SK-N-MC (cell line): Measurements from ENCODE around the gene TMEM150C.

Source experiments
- DNase-seq: peaks from one replicate; pipeline ENCODE4 v3.0.0-alpha.2; 2011; ENCODE audit warnings: low read depth, low spot score
- H3K27ac ChIP-seq: fragments of 200-600 bp; sonication (generic); 2 replicates; pipeline ENCODE4 v1.5.1; 2016; ENCODE audit warnings: mixed run types
- H3K36me3 ChIP-seq: fragments of 200-600 bp; sonication (generic); 2 replicates; pipeline ENCODE4 v1.6.1; 2017; ENCODE audit warnings: antibody characterized with exemption, low read length, mixed read lengths; ENCODE audit not compliant: insufficient read depth
- H3K4me3 ChIP-seq: fragments of 200-600 bp; sonication (generic); 2 replicates; pipeline ENCODE4 v1.5.1; 2016
- H3K9ac ChIP-seq: fragments of 200-600 bp; sonication (generic); 2 replicates; pipeline ENCODE4 v1.8.0; 2017; ENCODE audit warnings: mixed run types, mixed read lengths; ENCODE audit not compliant: insufficient read length
- H3K9me3 ChIP-seq: fragments of 200-600 bp; sonication (generic); 2 replicates; pipeline ENCODE4 v1.6.1; 2017; ENCODE audit warnings: low read depth, mild to moderate bottlenecking, antibody characterized with exemption, low read length, moderate library complexity, mixed read lengths
- EZH2 ChIP-seq: fragments of 200-600 bp; sonication (generic); IDR thresholded peaks from one replicate; pipeline ENCODE4 v1.6.1; 2017; ENCODE audit warnings: antibody characterized with exemption
- FOXP2 ChIP-seq: optimal IDR thresholded peaks from 2 replicates; pipeline ENCODE3; 2011; ENCODE audit warnings: mild to moderate bottlenecking, moderate library complexity; ENCODE audit not compliant: insufficient read depth; ENCODE audit errors: extremely low read length, control extremely low read depth
- POLR2AphosphoS5 ChIP-seq: IDR thresholded peaks from 2 replicates; pipeline ENCODE4 v1.6.1; 2012; ENCODE audit warnings: mild to moderate bottlenecking, low read depth, low read length, borderline replicate concordance

Gene TMEM150C

DNA sequence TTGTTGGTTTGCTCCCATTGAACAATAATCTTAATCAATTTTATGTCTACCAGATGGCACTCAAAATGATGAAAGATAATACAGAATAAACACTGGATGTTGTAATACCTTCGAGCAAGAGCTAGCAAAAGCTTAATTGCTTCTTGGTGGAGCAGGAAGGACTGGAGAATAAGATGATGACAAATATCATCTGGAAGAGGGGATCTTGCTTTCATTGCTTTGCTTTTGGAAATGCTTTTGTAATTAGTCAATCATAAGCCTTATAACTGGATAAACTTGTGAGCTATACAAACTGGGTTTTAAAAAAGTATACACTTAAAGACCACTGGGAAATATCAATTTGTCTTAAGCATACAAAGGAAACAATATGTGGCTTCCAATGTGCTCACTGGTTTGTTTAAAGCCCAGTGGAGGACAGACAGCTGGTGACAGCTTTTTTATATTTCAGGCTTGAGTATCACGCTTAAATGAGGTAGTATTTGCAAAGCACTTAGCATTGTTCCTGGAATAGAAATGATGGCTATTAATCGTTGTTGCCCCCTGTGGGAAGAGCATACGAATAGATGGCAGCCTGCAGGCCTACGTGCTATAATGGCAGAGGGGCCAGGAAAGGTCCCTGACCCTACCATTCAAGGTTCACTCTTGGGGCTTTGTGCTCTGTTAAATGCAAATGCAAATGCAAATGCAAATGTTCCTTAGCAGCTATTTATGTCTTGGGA, 61.2 kb downstream of the TMEM150C start:
- Histone ChIP-seq H3K9ac (no peak overlapping the region), H3K4me3 (no peak overlapping the region), H3K36me3 (no peaks in the 10 kb centered on the region), H3K27ac (0 out of 2 replicates have a peak overlapping the region, but pooled peaks have one; percentile 1), H3K9me3 (no peaks in the 10 kb centered on the region)
- TF ChIP-seq POLR2AphosphoS5 (no peak), FOXP2 (no peak)
- no peak for DNase-seq

DNA sequence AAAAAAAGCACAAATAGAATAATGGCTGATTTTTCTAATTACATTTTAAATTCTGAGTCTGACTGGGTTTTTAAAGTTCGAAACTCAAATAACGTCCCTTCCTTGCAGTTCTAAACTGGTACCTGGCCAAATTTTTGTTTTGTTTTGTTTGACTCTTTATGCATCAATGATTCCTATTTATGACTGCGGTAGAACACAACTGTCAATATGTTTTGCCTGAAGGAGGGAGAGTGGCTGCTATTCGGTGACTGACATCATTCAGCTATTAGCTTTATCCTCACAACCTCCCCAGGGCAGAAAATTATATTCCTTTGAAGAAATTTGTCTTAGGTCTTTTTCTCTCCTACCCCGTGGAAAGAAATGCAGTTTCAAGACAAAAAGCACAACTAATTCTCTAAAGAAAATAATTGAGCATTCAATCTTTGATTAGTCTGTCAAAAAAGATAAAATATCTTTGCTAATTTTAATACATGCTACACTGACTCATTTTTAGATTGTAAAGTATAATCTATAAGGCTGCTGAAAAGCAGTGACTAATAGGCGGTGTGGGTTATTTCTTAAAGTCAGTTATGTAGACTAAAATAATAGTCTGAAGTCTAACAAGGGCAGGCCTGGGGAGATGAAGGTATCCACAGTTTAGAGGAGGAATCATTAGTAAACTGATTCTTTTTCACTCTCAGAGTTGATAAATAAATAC, 61.9 kb downstream of the TMEM150C start:
- Histone ChIP-seq H3K9me3 (no peaks in the 10 kb centered on the region), H3K36me3 (no peaks in the 10 kb centered on the region), H3K27ac (0 out of 2 replicates have a peak overlapping the region, but pooled peaks have one; percentile 1), H3K9ac (no peak overlapping the region), H3K4me3 (no peak overlapping the region)
- no peak for DNase-seq
- TF ChIP-seq FOXP2: no peak
- no peak for TF ChIP-seq POLR2AphosphoS5
- no peak for TF ChIP-seq EZH2

DNA sequence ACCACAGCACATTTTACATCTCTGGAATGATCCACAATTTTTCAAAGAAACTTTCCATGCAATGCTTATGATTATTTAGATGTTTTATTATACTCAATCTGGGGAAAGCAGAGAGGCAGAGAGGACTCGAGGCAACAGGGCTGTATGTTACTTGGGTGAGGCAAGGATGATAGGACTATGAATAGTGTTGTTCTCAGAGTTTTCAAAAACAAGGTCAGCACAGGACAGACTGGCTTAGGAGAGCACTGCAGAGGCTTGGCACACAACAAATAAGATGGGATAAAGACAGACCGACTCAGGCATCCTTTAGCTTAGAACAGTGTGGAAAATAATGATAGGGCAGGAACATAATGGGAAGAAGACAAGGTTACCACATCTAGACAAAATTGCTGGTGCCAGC, 65.4 kb downstream of the TMEM150C start:
- no peaks in the 10 kb centered on the region for H3K36me3 ChIP-seq
- DNase-seq: no peak
- no peak for TF ChIP-seq FOXP2
- TF ChIP-seq POLR2AphosphoS5: no peak
- TF ChIP-seq EZH2: no peak

DNA sequence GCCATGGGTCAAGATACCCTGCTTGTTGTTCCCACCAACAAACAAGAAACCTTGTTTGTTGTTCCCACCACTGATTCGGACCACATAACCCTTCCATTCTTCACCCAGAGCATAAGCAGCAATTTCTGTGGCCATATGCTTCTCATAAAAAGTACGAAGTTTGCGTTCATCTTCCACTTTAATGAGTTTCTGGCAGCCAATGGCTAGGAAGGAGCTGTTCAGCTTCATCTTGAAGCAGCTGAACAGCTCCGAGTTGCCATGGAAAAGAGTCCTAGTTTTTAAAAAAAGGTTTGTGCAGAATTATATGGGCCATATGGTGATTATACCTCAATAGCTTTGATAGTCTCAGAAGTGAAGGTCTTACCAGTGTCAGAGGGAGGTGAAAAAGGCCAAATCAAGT, 66.1 kb downstream of the TMEM150C start:
- Histone ChIP-seq H3K27ac (no peak overlapping the region), H3K4me3 (no peak overlapping the region), H3K9me3 (no peaks in the 10 kb centered on the region), H3K9ac (no peak overlapping the region), H3K36me3 (no peaks in the 10 kb centered on the region)
- no peak for TF ChIP-seq FOXP2
- TF ChIP-seq EZH2: no peak
- no peak for TF ChIP-seq POLR2AphosphoS5
- DNase-seq: no peak

More for the DNA sequence above, 65.4 kb downstream of the TMEM150C start:
- H3K9ac ChIP-seq: no peak overlapping the region
- H3K27ac ChIP-seq: no peak overlapping the region
- H3K9me3 ChIP-seq: no peaks in the 10 kb centered on the region
- H3K4me3 ChIP-seq: no peak overlapping the region

DNA sequence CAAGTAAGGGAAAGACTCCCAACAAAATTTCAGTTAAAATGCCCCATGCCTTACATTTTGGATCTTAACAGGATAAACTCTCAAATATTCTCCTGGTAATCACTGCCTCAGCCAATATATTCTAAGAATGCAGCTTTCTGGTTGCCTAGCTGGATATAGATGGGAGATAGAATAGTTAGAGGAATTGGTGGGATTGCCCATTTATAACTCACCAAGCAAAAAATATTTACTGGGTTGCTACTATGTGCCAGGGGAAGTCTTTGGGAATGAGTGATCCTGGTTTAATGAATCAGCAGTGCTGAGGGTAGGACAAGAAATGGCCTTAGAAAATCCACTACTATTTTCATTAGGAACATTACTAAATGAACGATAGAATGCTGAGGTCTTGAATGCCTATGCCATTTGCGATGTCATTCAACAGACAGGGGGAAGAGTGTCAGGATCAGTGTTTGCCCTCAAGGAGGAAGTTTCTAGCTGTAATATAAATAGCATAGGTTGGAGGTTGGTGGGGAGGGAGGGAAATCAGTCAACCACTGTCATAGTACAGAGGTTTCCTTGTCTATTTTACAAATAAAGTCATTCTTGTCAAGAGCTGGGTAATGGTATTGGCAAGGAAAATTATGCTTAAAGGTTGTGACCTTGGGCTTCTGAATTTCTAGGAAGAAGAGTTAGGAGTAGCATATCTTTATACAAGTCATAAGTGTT, 67.9 kb downstream of the TMEM150C start:
- Histone ChIP-seq H3K36me3 (no peaks in the 10 kb centered on the region), H3K9ac (no peak overlapping the region), H3K9me3 (no peaks in the 10 kb centered on the region), H3K27ac (no peak overlapping the region), H3K4me3 (no peak overlapping the region)
- no peak for DNase-seq
- TF ChIP-seq FOXP2: no peak
- TF ChIP-seq POLR2AphosphoS5: no peak
- TF ChIP-seq EZH2: no peak

DNA sequence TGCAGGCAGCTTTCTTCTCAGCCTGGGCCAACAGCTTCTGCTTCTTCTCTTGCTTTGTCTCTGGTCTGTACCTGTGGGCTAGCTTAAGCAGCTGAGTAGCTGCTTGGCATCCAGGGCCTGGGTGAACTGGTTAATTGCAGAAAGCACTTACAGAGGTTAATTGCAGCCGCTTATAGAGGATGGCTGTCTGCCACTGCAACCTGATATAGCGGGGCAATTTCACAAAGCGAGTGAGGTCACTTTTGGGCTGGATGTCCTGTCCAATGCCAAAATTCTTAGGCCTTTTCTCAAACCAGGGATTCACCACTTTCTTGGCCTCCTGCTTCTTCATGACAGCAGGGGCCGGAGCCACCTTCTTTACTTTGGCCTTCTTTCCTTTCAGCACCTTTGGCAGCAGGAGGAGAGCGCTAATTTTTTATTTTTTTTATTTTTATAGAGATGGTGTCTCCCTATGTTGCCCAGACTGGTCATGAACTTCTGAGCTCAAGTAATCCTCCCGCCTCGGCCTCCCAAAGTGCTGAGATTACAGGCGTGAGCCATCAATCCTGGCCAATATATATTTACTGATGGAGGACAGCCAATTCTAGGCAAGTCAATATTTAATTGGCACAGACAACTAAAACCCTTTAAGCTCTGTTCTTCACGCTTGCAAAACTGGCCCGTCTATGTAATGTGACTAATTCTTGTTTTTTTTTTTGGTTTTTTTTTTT, 70.4 kb downstream of the TMEM150C start:
- TF ChIP-seq POLR2AphosphoS5 (no peak), FOXP2 (no peak), EZH2 (no peak)

DNA sequence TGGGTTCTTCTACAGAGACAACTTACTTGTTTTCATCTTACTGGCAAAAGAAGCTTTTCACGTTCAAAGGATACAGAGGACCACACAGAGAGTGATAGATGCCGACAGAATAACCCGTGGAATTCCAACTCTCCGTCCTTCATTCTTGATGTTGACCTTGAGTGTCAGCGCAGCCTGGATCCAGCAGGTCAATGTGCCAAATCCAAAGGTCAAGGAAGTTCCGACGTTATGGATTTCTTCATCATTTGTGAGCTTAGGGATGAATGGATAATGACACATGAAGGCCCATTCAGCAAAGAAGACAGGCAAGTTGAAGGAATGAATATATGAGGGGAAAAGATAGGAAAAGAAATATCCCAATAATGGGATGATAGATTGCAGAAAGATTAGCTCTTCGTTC, 71.8 kb downstream of the TMEM150C start:
- H3K9me3 ChIP-seq: no peaks in the 10 kb centered on the region
- H3K36me3 ChIP-seq: 0 out of 2 replicates have a peak, but pooled peaks cover 1% of the 10 kb centered on the region
- no peak for DNase-seq
- no peak overlapping the region for H3K4me3 ChIP-seq
- no peak overlapping the region for H3K9ac ChIP-seq
- TF ChIP-seq POLR2AphosphoS5 (no peak), EZH2 (no peak), FOXP2 (no peak)
- H3K27ac ChIP-seq: no peak overlapping the region

More for the DNA sequence above, 70.4 kb downstream of the TMEM150C start:
- H3K9me3 ChIP-seq: no peaks in the 10 kb centered on the region
- no peak overlapping the region for H3K4me3 ChIP-seq
- no peaks in the 10 kb centered on the region for H3K36me3 ChIP-seq
- H3K9ac ChIP-seq: no peak overlapping the region
- no peak overlapping the region for H3K27ac ChIP-seq
- no peak for DNase-seq
